SJSA1 (cell line): ENCODE data around the gene RPL15. TPM values are rescaled to one million over a fixed set of nuclear protein-coding genes. Genes with fewer than 3 reads are reported as not detected.

Experiments used
- DNase-seq, 2 experiments: peaks; one replicate each; pipeline ENCODE4 v3.0.0-alpha.2; 2015 to 2020; ENCODE audit warnings: low spot score in 2 of 2, low read depth in 1 of 2
- H3K27ac ChIP-seq: fragments of 250-450 bp; sonication (Bioruptor Pico); 2 replicates; pipeline ENCODE4 v1.5.1; 2020; ENCODE audit warnings: mild to moderate bottlenecking, moderate library complexity
- H3K27me3 ChIP-seq: fragments of 250-450 bp; sonication (Bioruptor Pico); replicated peaks from 2 replicates; pipeline ENCODE4 v1.5.1; 2020; ENCODE audit warnings: mild to moderate bottlenecking, moderate library complexity
- H3K36me3 ChIP-seq: fragments of 250-450 bp; sonication (Bioruptor Pico); 2 replicates; pipeline ENCODE4 v1.5.1; 2020; ENCODE audit warnings: mild to moderate bottlenecking
- H3K4me1 ChIP-seq: fragments of 250-450 bp; sonication (Bioruptor Pico); replicated peaks from 2 replicates; pipeline ENCODE4 v1.6.1; 2021; ENCODE audit warnings: mild to moderate bottlenecking
- H3K4me3 ChIP-seq: fragments of 250-450 bp; sonication (Bioruptor Pico); 2 replicates; pipeline ENCODE4 v1.5.1; 2020; ENCODE audit warnings: mild to moderate bottlenecking
- H3K9me3 ChIP-seq: fragments of 250-450 bp; sonication (Bioruptor Pico); replicated peaks from 2 replicates; pipeline ENCODE4 v1.5.1; 2020; ENCODE audit warnings: mild to moderate bottlenecking
- total RNA-seq: library from RNA; depleted of rRNA; stranded (reverse); fragments of >200 nt; shearing (Covaris generic); gene quantifications from 2 replicates; pipeline ENCODE4 v1.2.3, GENCODE V29; 2014; rRNA removed

The RPL15 gene
- total RNA-seq, 1 experiment from 2014 or later: 1,877 TPM

DNA sequence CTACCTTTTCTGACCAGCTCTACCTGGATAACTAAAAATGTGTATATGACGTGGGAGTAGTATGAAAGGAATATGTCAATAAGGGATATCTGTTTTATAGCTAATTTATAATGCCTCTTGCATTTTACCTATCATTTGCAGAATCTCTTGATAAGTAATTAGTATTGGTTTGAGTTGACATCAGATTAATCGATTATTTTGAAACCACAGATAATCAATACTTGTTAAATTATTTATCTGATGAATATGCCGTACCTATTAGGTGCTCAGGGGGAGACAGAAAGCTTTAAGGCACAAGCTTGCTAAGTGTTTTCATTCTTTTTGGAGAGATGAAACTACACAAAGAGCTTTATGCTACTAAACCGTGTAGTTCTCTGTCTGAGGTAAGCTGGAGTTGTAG is 52.5 kb downstream of the RPL15 start:
- Histone ChIP-seq H3K27me3 (no peaks in the 10 kb centered on the region), H3K4me1 (peaks cover 9% of the 10 kb centered on the region), H3K27ac (no peak overlapping the region), H3K9me3 (no peaks in the 10 kb centered on the region), H3K4me3 (no peak overlapping the region), H3K36me3 (peaks cover 80% of the 10 kb centered on the region)
- DNase-seq: no peak

Other genes with a start within 250 kb of the RPL15 start
- 55.0 and 112 TPM in 2 replicates for gene UBE2E1, start 111.2 kb upstream of the RPL15 start, total RNA-seq
- 10.2 and 18.1 TPM in 2 replicates for gene NKIRAS1, start 142 bp upstream of the RPL15 start, total RNA-seq
- 23.4 and 37.2 TPM in 2 replicates for gene NR1D2, start 28.2 kb downstream of the RPL15 start, total RNA-seq